Breast epithelium (tissue), 4 donors: Measurements from ENCODE around the gene ASGR2. TPM values are rescaled to one million over a fixed set of nuclear protein-coding genes. Genes with fewer than 3 reads are reported as not detected.

Experiments
- DNase-seq, 2 donors: peaks; one replicate each; pipeline ENCODE4 v3.0.0-alpha.2; 2019; ENCODE audit warnings: low spot score in 2 of 2
- H3K27ac ChIP-seq, 2 donors: fragments of 200-600 bp; sonication (generic) in 1 of 2; one replicate each; pipeline ENCODE4 v1.5.1; 2016 to 2019; ENCODE audit warnings: mild to moderate bottlenecking in 1 of 2
- H3K27me3 ChIP-seq, 2 donors: fragments of 200-600 bp; sonication (generic) in 1 of 2; one replicate each; pipeline versions ENCODE4 v1.5.1 to v1.6.0; 2017 to 2019; ENCODE audit warnings: control low read depth in 1 of 2, mild to moderate bottlenecking in 1 of 2
- H3K36me3 ChIP-seq: fragments of 200-600 bp; one replicate; pipeline ENCODE4 v1.5.1; 2019
- H3K4me1 ChIP-seq, 2 donors: fragments of 200-600 bp; sonication (generic); one replicate each; pipeline ENCODE4 v1.5.1; 2016 to 2019; ENCODE audit warnings: control low read depth in 1 of 2
- H3K4me3 ChIP-seq, 3 donors: fragments of 200-600 bp; sonication (generic); 1 replicate in 2 of 3; 2 replicates in 1 of 3; pipeline ENCODE4 v1.5.1; 2016 to 2019; ENCODE audit warnings: mild to moderate bottlenecking in 3 of 3, moderate library complexity in 2 of 3
- H3K9me3 ChIP-seq, 2 donors: fragments of 200-600 bp; sonication (generic) in 1 of 2; one replicate each; pipeline ENCODE4 v1.5.1; 2016 to 2019; ENCODE audit warnings: control low read depth in 1 of 2
- POLR2A ChIP-seq: fragments of 450-650 bp; IDR thresholded peaks from one replicate; pipeline ENCODE4 v1.6.1; 2016; ENCODE audit warnings: antibody characterized with exemption, mild to moderate bottlenecking, moderate library complexity
- POLR2AphosphoS5 ChIP-seq, 3 donors: sonication (generic); formaldehyde crosslinking; IDR thresholded peaks; one replicate each; pipeline ENCODE4 v1.6.1; 2017; ENCODE audit warnings: antibody characterized with exemption in 3 of 3
- intact Hi-C: fragments of 100-400 bp; cut with DNase I; formaldehyde crosslinking; loops from one replicate; pipeline ENCODE4 v1.15.1; 2023; ENCODE audit warnings: low total_unique reads
- total RNA-seq, 3 donors: library from RNA; depleted of rRNA; stranded (reverse); fragments of >200 nt; gene quantifications; one replicate each; pipeline ENCODE4 v1.1.0, GENCODE V29; 2016
- TF ChIP-seq, protein P1 (sequence below), 3 donors: fragments of 450-650 bp; IDR thresholded peaks; one replicate each; pipeline ENCODE4 v1.5.1; 2016 to 2017; ENCODE audit warnings: antibody characterized with exemption in 3 of 3, mild to moderate bottlenecking in 3 of 3, moderate library complexity in 3 of 3

The ASGR2 gene
- total RNA-seq, 3 donors from 2014 or later: 0.33 to 0.96 (median 0.88) TPM

DNA sequence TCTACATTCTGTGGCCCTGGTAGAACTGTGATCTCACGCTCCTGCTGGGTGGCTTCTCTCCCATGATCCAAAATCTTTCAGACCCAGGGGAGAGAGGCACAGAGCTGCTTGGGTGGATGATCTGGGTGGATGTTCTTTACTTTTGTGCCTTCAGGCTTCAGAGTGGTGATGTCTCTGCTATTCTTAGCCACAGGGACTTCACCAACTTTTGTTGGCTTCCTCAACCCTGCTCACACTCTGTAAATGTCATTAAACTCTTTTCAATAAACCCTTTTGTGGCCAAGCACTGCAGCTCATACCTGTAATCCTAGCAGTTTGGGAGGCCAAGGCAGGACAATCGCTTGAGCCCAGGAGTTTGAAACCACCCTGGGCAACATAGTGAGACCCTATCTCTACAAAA, 42.2 kb downstream of the ASGR2 start:
- Histone ChIP-seq H3K36me3 (no peaks in the 10 kb centered on the region), H3K27me3 (no peaks in the 10 kb centered on the region), H3K4me3 (no peak overlapping the region), H3K27ac (no peak overlapping the region), H3K9me3 (peaks cover 10 to 14% of the 10 kb centered on the region in 2 donors), H3K4me1 (no peaks in the 10 kb centered on the region)
- intact Hi-C loops: no loop called here
- no peak for TF ChIP-seq POLR2A
- no peak for TF ChIP-seq POLR2AphosphoS5 (IDR thresholded peaks at IDR 0.05)
- TF ChIP-seq, protein P1, sequence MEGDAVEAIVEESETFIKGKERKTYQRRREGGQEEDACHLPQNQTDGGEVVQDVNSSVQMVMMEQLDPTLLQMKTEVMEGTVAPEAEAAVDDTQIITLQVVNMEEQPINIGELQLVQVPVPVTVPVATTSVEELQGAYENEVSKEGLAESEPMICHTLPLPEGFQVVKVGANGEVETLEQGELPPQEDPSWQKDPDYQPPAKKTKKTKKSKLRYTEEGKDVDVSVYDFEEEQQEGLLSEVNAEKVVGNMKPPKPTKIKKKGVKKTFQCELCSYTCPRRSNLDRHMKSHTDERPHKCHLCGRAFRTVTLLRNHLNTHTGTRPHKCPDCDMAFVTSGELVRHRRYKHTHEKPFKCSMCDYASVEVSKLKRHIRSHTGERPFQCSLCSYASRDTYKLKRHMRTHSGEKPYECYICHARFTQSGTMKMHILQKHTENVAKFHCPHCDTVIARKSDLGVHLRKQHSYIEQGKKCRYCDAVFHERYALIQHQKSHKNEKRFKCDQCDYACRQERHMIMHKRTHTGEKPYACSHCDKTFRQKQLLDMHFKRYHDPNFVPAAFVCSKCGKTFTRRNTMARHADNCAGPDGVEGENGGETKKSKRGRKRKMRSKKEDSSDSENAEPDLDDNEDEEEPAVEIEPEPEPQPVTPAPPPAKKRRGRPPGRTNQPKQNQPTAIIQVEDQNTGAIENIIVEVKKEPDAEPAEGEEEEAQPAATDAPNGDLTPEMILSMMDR (IDR thresholded peaks at IDR 0.05): no peak
- no peak for DNase-seq

- TF ChIP-seq, protein P1 (IDR thresholded peaks at IDR 0.05): no peak
- TF ChIP-seq POLR2AphosphoS5 (IDR thresholded peaks at IDR 0.05) (no peak), POLR2A (no peak)
- no peak overlapping the region for H3K4me3 ChIP-seq
- peaks cover 10 to 14% of the 10 kb centered on the region in 2 donors for H3K9me3 ChIP-seq
- no peaks in the 10 kb centered on the region for H3K4me1 ChIP-seq
- H3K27ac ChIP-seq: no peak overlapping the region
- no peaks in the 10 kb centered on the region for H3K27me3 ChIP-seq
- intact Hi-C loops: no loop called here
- no peaks in the 10 kb centered on the region for H3K36me3 ChIP-seq
- DNase-seq: no peak
Measured at GRCh38 chr17:7070712-7071111, 43.9 kb downstream of the ASGR2 start.

- peaks cover 10 to 14% of the 10 kb centered on the region in 2 donors for H3K9me3 ChIP-seq
Measured at GRCh38 chr17:7068268-7068667, 46.4 kb downstream of the ASGR2 start.

GRCh38 chr17:7067198-7067597, 47.4 kb downstream of the ASGR2 start:
- TF ChIP-seq, protein P1 (IDR thresholded peaks at IDR 0.05): no peak
- no peak for TF ChIP-seq POLR2A
- TF ChIP-seq POLR2AphosphoS5 (IDR thresholded peaks at IDR 0.05): no peak
- Histone ChIP-seq H3K4me1 (no peaks in the 10 kb centered on the region), H3K36me3 (no peaks in the 10 kb centered on the region), H3K27ac (no peak overlapping the region), H3K4me3 (no peak overlapping the region), H3K9me3 (peaks cover 10 to 14% of the 10 kb centered on the region in 2 donors), H3K27me3 (no peaks in the 10 kb centered on the region)
- intact Hi-C loops: no loop called here
- no peak for DNase-seq

More at GRCh38 chr17:7068268-7068667, 46.4 kb downstream of the ASGR2 start:
- Histone ChIP-seq H3K36me3 (no peaks in the 10 kb centered on the region), H3K4me3 (no peak overlapping the region), H3K27ac (no peak overlapping the region), H3K27me3 (no peaks in the 10 kb centered on the region), H3K4me1 (no peaks in the 10 kb centered on the region)
- DNase-seq: no peak
- TF ChIP-seq POLR2A (no peak), POLR2AphosphoS5 (IDR thresholded peaks at IDR 0.05) (no peak)
- TF ChIP-seq, protein P1 (IDR thresholded peaks at IDR 0.05): no peak
- intact Hi-C loops: no loop called here

DNA sequence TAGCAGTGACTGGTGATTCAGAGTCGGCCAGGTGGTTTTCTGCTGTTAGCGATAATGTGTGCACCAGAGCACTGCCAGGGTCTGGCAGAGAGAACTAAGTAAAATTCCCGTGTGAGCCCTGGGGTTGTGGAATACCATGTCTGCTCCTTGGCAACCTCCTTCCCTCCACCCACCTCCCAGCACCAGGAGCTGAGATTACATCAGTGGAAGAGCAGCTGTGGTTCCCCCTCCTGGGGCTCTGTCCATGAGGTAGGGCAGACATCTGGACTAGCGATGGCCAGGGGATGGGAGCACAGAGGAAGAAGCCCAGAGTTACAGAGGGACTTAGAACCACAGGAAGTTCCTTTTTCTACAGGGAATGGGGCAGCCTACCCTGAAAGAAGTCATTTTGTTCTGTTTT, 50.4 kb downstream of the ASGR2 start:
- H3K4me1 ChIP-seq: no peaks in the 10 kb centered on the region
- H3K27ac ChIP-seq: no peak overlapping the region
- H3K27me3 ChIP-seq: no peaks in the 10 kb centered on the region
- intact Hi-C loops: no loop called here
- peaks cover 10 to 14% of the 10 kb centered on the region in 2 donors for H3K9me3 ChIP-seq
- TF ChIP-seq, protein P1 (IDR thresholded peaks at IDR 0.05): no peak
- TF ChIP-seq POLR2AphosphoS5 (IDR thresholded peaks at IDR 0.05): no peak
- TF ChIP-seq POLR2A: no peak
- no peak for DNase-seq
- H3K4me3 ChIP-seq: no peak overlapping the region
- no peaks in the 10 kb centered on the region for H3K36me3 ChIP-seq
